ENCODE results near the gene EIF4A2. TPM values are rescaled to one million over a fixed set of nuclear protein-coding genes. Genes with fewer than 3 reads are reported as not detected.

EIF4A2 gene
- total and polyA plus RNA-seq, 2 of the 13 experiments (the other 11 are each of a cell fraction or from before 2014, with no cell fraction given): 480 to 596 TPM

DNA sequence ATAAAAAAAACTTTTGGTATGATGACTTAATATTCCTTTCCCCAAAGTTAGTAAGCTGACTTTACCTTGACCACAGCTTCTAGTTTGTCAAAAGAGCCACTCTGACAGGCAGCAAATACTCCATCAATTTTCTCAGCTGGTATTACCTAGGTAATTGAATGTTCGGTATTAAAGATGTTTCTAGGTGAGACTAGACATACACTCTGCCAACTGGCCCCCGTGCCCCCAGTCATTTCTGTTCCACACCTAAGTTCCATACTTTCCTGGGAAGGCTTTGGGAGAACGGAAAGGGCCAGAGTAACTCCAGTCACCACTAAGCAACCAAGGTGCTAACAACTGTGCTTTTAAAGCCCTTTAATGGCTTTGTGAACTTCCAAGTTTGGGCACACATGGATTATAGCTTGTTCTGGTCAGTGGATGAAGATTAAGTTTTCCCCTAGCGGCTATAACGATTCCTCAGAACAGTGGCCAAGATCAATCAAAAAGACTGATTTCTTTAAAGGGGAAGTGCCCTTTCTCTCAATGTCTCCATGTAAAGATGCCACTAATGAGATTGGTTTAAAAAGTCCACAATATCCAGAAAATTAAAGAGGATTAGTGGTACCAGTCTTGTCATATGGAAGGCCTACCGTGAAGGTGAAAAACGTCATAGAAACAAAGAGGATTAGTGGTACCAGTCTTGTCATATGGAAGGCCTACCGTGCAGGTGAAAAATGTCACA lies 7.0 kb downstream of the EIF4A2 start (continued):
- no peak for TF ChIP-seq MAZ (IDR thresholded peaks at IDR 0.05; ENCODE audit: borderline replicate concordance, low read depth, low read length)
- no peak for TF ChIP-seq MAZ (CRISPR knock-in tag; IDR thresholded peaks at IDR 0.05; ENCODE audit: low read depth)
- TF ChIP-seq SOX13 (IDR thresholded peaks at IDR 0.05): no peak
- peak in 1 of 2 experiments; percentile 84; a peak in 1 of 4 replicates for TF ChIP-seq SOX13 (CRISPR knock-in tag; conservative IDR thresholded peaks at IDR 0.05 in 1 of 2, IDR thresholded peaks at IDR 0.05 in 1 of 2)
- no peak for TF ChIP-seq ZKSCAN5 (CRISPR knock-in tag; IDR thresholded peaks at IDR 0.05)
- TF ChIP-seq ZNF24 (IDR thresholded peaks at IDR 0.05): no peak
- no peak for TF ChIP-seq SIN3B (IDR thresholded peaks at IDR 0.05; ENCODE audit: low read length)
- no peak for TF ChIP-seq ZNF17 (CRISPR knock-in tag; IDR thresholded peaks at IDR 0.05)
- no peak for TF ChIP-seq NR2C2 (CRISPR knock-in tag; IDR thresholded peaks at IDR 0.05; ENCODE audit: borderline replicate concordance)
- TF ChIP-seq, protein P1, sequence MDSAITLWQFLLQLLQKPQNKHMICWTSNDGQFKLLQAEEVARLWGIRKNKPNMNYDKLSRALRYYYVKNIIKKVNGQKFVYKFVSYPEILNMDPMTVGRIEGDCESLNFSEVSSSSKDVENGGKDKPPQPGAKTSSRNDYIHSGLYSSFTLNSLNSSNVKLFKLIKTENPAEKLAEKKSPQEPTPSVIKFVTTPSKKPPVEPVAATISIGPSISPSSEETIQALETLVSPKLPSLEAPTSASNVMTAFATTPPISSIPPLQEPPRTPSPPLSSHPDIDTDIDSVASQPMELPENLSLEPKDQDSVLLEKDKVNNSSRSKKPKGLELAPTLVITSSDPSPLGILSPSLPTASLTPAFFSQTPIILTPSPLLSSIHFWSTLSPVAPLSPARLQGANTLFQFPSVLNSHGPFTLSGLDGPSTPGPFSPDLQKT (CRISPR knock-in tag; IDR thresholded peaks at IDR 0.05; ENCODE audit: borderline replicate concordance): no peak
- TF ChIP-seq, protein P2, sequence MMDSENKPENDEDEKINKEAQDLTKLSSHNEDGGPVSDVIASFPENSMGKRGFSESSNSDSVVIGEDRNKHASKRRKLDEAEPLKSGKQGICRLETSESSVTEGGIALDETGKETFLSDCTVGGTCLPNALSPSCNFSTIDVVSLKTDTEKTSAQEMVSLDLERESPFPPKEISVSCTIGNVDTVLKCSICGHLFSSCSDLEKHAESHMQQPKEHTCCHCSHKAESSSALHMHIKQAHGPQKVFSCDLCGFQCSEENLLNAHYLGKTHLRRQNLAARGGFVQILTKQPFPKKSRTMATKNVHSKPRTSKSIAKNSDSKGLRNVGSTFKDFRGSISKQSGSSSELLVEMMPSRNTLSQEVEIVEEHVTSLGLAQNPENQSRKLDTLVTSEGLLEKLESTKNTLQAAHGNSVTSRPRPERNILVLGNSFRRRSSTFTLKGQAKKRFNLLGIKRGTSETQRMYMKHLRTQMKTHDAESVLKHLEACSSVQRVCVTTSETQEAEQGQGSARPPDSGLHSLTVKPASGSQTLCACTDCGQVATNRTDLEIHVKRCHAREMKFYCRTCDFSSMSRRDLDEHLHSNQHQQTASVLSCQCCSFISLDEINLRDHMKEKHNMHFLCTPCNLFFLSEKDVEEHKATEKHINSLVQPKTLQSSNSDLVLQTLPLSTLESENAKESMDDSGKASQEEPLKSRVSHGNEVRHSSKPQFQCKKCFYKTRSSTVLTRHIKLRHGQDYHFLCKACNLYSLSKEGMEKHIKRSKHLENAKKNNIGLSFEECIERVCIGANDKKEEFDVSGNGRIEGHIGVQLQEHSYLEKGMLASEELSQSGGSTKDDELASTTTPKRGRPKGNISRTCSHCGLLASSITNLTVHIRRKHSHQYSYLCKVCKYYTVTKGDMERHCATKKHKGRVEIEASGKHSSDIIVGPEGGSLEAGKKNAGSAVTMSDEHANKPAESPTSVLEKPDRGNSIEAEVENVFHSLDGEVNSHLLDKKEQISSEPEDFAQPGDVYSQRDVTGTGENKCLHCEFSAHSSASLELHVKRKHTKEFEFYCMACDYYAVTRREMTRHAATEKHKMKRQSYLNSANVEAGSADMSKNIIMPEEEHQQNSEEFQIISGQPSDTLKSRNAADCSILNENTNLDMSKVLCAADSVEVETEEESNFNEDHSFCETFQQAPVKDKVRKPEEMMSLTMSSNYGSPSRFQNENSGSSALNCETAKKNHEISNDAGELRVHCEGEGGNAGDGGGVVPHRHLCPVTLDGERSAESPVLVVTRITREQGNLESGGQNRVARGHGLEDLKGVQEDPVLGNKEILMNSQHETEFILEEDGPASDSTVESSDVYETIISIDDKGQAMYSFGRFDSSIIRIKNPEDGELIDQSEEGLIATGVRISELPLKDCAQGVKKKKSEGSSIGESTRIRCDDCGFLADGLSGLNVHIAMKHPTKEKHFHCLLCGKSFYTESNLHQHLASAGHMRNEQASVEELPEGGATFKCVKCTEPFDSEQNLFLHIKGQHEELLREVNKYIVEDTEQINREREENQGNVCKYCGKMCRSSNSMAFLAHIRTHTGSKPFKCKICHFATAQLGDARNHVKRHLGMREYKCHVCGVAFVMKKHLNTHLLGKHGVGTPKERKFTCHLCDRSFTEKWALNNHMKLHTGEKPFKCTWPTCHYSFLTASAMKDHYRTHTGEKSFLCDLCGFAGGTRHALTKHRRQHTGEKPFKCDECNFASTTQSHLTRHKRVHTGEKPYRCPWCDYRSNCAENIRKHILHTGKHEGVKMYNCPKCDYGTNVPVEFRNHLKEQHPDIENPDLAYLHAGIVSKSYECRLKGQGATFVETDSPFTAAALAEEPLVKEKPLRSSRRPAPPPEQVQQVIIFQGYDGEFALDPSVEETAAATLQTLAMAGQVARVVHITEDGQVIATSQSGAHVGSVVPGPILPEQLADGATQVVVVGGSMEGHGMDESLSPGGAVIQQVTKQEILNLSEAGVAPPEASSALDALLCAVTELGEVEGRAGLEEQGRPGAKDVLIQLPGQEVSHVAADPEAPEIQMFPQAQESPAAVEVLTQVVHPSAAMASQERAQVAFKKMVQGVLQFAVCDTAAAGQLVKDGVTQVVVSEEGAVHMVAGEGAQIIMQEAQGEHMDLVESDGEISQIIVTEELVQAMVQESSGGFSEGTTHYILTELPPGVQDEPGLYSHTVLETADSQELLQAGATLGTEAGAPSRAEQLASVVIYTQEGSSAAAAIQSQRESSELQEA (CRISPR knock-in tag; IDR thresholded peaks at IDR 0.05; ENCODE audit: not compliant biosample characterization): no peak
- TF ChIP-seq ZNF496 (CRISPR knock-in tag; IDR thresholded peaks at IDR 0.05; ENCODE audit: insufficient replicate concordance): no peak
- TF ChIP-seq, protein P3, sequence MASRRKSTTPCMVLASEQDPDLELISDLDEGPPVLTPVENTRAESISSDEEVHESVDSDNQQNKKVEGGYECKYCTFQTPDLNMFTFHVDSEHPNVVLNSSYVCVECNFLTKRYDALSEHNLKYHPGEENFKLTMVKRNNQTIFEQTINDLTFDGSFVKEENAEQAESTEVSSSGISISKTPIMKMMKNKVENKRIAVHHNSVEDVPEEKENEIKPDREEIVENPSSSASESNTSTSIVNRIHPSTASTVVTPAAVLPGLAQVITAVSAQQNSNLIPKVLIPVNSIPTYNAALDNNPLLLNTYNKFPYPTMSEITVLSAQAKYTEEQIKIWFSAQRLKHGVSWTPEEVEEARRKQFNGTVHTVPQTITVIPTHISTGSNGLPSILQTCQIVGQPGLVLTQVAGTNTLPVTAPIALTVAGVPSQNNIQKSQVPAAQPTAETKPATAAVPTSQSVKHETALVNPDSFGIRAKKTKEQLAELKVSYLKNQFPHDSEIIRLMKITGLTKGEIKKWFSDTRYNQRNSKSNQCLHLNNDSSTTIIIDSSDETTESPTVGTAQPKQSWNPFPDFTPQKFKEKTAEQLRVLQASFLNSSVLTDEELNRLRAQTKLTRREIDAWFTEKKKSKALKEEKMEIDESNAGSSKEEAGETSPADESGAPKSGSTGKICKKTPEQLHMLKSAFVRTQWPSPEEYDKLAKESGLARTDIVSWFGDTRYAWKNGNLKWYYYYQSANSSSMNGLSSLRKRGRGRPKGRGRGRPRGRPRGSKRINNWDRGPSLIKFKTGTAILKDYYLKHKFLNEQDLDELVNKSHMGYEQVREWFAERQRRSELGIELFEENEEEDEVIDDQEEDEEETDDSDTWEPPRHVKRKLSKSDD (CRISPR knock-in tag; IDR thresholded peaks at IDR 0.05; ENCODE audit: low read depth): no peak
- TF ChIP-seq ZNF777 (CRISPR knock-in tag; IDR thresholded peaks at IDR 0.05): no peak
